ENCODE data around the gene GNAI3.
"Not testable (repeated sequence)": the region's sequence is repeated elsewhere in the genome, so short reads cannot be mapped to it uniquely, and the experiment has no call there.

Gene GNAI3

GRCh38 chr1:109657970-109658369, 109.6 kb downstream of the GNAI3 start:
- no peak overlapping the region for H3K4me3 ChIP-seq (ENCODE audit: low read depth, low read length)

GRCh38 chr1:109658533-109659042, 110.2 kb downstream of the GNAI3 start:
- no peak overlapping the region for H3K4me3 ChIP-seq (ENCODE audit: low read depth, low read length)

GRCh38 chr1:109659145-109659544, 110.7 kb downstream of the GNAI3 start:
- H3K4me3 ChIP-seq (ENCODE audit: low read depth, low read length), result no peak overlapping the region

- H3K4me3 ChIP-seq (ENCODE audit: low read depth, low read length), result no peak overlapping the region
Observed at GRCh38 chr1:109659997-109660690, 111.7 kb downstream of the GNAI3 start.

- H3K4me3 ChIP-seq (ENCODE audit: low read depth, low read length), result not testable (repeated sequence)
Observed at GRCh38 chr1:109660691-109661026, 112.2 kb downstream of the GNAI3 start.

GRCh38 chr1:109661391-109661790, 113.0 kb downstream of the GNAI3 start:
- no peak overlapping the region for H3K4me3 ChIP-seq (ENCODE audit: low read depth, low read length)

GRCh38 chr1:109664671-109665070, 116.3 kb downstream of the GNAI3 start:
- H3K4me3 ChIP-seq (ENCODE audit: low read depth, low read length), result no peak overlapping the region

- no peak within 1 kb of the TSS for H3K4me3 ChIP-seq (ENCODE audit: low read depth, low read length)
Observed at GRCh38 chr1:109667452-109668122, 119.2 kb downstream of the GNAI3 start, which contains the start of gene GSTM2. Gene GSTM2 (plus strand): TSS chr1:109668057. CDS start chr1:109668116, 59 bp downstream.
